HG03457 (cell line): ENCODE data around the gene SYTL3.
"Not testable (repeated sequence)": the region's sequence is repeated elsewhere in the genome, so short reads cannot be mapped to it uniquely, and the experiment has no call there.

Source experiments
- ATAC-seq: cut with Tn5 transposase; IDR thresholded peaks from one replicate; pipeline ENCODE4 v1.9.1; 2021; ENCODE audit warnings: moderate number of reproducible peaks; ENCODE audit not compliant: unreplicated experiment

SYTL3 gene

DNA sequence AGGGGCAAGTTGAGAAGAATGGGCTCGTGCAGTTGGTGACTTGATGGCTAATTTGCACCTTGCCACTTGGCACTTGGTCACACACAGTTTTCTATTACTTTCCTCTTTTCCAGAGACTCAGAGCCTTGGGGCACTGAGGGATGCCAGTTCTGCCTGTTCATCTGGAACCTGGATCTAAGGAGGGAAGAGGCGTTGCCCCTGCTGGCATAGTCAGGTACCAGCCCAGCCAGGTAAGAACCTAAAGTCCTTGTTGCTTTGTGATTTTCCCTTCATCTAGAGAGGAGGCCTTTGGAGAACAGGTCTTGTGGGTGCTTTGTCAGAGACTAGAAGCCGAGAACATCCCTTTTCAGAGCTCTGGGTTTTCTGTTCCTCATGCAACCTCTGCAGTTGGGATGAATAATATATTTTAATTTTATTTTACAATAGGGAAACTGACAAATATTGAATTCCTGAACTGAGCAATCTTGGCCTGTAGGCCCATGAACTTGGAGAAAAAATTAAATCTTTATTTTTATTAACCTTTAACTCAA lies 11.4 kb downstream of the SYTL3 start:
- ATAC-seq = no peak

GRCh38 chr6:158662607-158662953 lies 12.7 kb downstream of the SYTL3 start:
- no peak for ATAC-seq

- ATAC-seq = no peak
Observed at GRCh38 chr6:158662954-158663624, 13.2 kb downstream of the SYTL3 start.

DNA sequence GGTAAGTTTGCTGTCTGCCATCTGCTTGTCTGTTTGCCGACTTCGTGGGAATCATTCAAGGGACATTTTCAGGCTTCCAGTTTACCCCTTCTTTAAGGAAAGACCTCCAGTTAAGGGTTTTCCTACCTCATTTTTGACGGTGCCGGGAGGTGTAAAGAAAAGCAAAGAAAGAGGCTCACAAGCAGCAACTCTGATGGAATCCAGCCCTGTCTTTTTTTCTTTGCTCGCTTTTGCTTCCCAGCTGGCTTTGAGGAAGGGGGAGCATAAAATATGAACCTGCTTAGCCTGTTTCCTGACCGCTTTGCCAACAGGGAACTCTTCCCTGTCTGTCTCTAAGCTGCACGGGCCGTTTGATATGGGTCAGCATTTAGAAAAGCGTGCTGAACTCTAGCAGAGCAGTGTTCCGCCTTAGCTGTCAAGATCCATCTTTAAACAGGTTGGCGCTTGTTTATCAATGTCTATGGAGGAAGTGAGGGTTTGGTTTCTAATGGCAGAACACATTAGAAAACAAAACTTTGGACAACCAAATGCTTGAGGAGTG lies 13.8 kb downstream of the SYTL3 start:
- ATAC-seq = no peak

DNA sequence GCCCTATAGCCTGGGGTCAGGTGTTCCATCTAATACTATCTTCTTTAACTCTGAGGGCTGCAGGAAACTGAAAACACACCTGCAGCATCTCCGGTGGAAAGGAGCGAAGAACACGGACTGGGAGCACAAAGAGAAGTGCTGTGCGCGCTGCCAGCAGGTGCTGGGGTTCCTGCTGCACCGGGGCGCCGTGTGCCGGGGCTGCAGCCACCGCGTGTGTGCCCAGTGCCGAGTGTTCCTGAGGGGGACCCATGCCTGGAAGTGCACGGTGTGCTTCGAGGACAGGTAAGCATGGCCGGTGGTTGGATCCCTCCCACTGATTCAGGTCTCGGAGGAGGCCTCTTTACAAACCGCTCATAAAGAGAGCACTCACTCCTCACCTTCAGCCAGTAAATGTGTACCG lies 15.5 kb downstream of the SYTL3 start:
- no peak for ATAC-seq

- ATAC-seq = no peak
Observed at GRCh38 chr6:158666628-158667359, 16.9 kb downstream of the SYTL3 start.

GRCh38 chr6:158667360-158667981 lies 17.6 kb downstream of the SYTL3 start:
- ATAC-seq = no peak

- no peak for ATAC-seq
Observed at GRCh38 chr6:158668707-158669103, 18.9 kb downstream of the SYTL3 start.

DNA sequence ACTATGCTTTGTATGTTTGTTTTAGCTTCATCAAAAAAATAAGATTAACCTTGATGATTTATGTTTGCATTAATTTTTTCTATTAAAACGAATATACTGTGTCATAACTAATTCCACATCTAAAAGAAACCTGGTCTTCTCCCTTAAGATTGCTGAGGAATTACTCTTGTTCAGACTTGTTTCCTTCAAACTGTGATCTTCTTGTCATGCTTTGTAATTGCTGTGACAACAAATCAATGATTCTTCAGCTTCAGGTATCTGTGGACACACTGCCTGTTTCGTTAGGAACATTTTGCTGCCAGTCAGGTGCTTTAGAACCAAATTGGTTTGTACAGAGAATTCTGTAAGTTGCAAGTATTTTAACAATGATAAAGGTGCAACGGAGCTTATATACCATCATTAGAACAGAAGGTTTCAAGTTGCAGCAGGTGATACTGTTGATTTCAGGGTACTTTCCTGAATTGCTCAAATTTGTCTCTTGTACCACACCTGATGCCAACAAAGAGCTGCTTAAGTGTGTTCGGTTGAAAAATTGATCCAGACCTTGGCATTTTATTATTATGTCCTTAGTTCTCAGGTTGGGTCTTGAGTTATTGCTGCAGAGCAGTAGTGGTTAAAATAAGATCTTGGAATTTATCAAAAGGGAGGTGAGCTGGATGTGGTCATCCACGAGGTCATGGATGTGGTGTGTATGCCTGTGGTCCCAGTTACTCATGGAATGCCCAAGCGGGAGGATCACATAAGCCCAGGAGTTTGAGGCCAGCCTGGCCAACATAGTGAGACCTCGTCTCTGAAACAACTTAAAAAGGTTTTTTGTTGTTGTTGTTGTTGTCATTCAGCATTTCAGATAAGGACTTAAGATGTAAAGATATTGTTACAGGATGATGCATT lies 19.5 kb downstream of the SYTL3 start:
- no peak for ATAC-seq

DNA sequence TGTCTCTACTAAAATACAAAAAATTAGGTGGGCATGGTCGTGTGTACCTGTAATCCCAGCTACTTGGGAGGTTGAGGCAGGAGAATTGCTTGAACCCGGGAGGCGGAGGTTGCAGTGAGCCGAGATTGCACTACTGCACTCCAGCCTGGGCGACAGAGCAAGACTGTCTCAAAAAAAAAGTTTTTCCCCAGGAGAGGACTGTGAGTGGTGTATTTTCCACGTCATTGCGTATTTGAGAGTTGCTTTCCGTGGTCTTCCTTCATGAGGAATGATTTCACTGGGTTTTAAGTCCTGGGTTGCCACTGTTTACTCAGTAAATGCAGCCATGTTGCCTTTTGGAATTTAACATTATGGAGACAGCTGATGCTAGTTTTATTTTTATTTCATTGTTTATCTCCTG lies 22.3 kb downstream of the SYTL3 start:
- not testable (repeated sequence) for ATAC-seq

GRCh38 chr6:158672726-158673125 lies 22.9 kb downstream of the SYTL3 start:
- no peak for ATAC-seq

GRCh38 chr6:158674342-158675131 lies 24.7 kb downstream of the SYTL3 start:
- no peak for ATAC-seq

GRCh38 chr6:158677094-158677493 lies 27.2 kb downstream of the SYTL3 start:
- not testable (repeated sequence) for ATAC-seq

GRCh38 chr6:158677906-158678578 lies 28.2 kb downstream of the SYTL3 start:
- no peak for ATAC-seq

DNA sequence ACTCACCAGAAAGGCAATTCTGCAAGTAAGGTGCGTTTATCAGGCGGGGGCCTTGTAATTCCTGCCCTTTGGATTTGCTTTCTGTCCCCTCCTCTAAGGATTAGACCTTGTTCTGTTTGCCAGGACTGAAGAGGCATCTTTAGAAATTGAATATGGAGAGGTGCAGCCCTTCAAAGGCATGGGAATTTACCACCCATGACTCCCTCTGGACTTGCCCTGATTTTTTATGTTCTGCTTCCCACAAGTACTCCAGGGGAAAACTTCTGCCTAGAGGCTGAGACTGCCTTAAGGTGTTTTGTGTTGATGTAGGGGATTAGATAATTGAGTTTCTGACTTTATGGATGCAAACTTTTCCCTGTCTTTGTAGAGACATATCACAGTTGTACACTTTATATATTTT lies 30.2 kb downstream of the SYTL3 start:
- no peak for ATAC-seq

DNA sequence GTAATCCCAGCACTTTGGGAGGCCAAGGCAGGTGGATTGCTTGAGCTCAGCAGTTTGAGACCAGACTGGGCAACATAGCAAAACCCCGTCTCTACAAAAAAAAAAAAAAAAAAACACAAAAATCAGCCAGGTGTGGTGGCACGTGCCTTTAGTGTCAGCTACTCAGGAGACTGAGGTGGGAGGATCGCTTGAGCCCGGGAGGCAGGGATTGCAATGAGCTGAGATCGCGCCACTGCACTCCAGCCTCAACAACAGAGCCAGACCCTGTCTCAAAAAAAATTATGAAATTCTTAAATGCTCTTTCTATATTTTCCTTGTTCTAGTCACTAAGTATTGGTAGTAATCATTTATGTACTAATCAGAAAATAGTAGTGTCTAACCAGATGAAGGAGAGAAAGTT lies 30.6 kb downstream of the SYTL3 start:
- no peak for ATAC-seq

DNA sequence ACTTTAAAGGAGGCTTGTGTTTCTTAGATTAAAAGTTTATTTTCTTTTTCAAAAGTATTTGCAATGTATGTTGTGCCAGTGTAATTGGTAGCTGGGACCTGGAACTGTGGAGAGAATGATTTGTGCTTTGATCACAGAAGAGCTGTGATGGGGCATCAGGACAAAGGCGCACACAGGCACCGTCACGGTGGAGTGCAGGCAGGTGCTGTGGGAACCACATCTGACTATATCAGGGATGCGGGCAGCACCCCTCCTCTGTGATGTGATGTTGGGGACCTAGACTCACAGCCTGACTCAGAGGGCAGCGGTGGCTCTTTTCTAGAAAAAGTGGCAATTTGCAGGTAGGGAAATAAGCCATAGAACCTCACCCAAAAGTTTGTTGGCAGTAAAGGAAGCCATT lies 34.5 kb downstream of the SYTL3 start:
- no peak for ATAC-seq

- no peak for ATAC-seq
Observed at GRCh38 chr6:158684745-158685324, 35.0 kb downstream of the SYTL3 start.

- no peak for ATAC-seq
Observed at GRCh38 chr6:158686311-158686710, 36.5 kb downstream of the SYTL3 start.
